LNCAP (cell line): ENCODE measurements around the gene KANSL1L.

ENCODE experiments used
- CTCF ChIP-seq: fragments of 450-650 bp; IDR thresholded peaks from 2 replicates; pipeline ENCODE4 v1.5.1; 2017; ENCODE audit warnings: mild to moderate bottlenecking

The KANSL1L gene

GRCh38 chr2:210199186-210199765, 28.1 kb upstream of the KANSL1L start:
- peak; percentile 56 for TF ChIP-seq CTCF

GRCh38 chr2:210198326-210198725, 27.1 kb upstream of the KANSL1L start:
- TF ChIP-seq CTCF, result no peak

GRCh38 chr2:210197720-210198119, 26.5 kb upstream of the KANSL1L start:
- TF ChIP-seq CTCF, result no peak

GRCh38 chr2:210195101-210195852, 24.1 kb upstream of the KANSL1L start:
- peak; percentile 65 for TF ChIP-seq CTCF

GRCh38 chr2:210190345-210190744, 19.1 kb upstream of the KANSL1L start:
- TF ChIP-seq CTCF, result no peak

- TF ChIP-seq CTCF, result no peak
Measured at GRCh38 chr2:210189452-210190138, 18.4 kb upstream of the KANSL1L start.

- no peak for TF ChIP-seq CTCF
Measured at GRCh38 chr2:210188755-210189154, 17.5 kb upstream of the KANSL1L start.
